ENCODE results near the gene CXCL14. TPM values are rescaled to one million over a fixed set of nuclear protein-coding genes. Genes with fewer than 3 reads are reported as not detected.

The CXCL14 gene
- total RNA-seq, 1 experiment from 2014 or later, result not detected

DNA sequence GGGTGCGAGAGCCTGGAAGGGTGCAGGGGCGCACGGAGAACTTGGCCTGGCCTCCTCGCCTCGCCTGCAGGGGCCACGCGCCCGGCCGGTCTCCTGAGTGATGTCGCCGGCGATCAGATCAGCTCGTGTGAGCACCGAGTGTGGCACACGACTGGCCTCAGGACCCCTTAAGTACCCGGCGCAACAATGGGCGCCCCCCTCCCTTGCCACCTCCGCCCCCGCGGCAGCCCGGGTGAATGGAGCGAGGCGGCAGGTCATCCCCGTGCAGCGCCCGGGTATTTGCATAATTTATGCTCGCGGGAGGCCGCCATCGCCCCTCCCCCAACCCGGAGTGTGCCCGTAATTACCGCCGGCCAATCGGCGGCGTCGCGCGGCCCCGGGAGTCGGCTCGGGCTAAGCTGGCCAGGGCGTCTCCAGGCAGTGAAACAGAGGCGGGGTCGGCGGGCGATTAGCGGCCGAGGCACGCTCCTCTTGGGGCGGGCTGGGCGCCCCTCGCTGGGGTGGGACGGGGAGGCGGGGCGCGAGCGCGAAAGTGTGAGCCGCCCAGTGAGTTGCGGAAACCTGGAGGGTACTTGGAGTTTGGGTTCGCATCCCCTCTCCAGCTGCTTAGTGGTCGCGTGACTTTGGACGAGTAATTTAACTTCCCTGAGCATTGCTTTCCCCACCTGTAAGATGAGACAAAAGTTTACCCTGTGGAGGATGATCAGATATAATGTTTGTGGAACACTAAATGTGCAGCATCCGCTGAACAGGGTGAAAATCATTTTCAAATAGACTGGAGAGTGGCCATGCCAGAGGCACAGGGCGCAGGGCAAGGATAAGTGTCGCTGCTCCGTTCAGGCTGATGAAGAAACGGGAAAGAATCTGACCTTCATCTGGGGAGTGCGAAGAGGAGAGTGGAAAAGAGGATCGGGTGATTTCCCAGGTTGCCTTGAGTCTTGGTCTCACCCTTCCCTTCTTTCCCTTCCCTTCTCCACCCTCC, 42.7 kb downstream of the CXCL14 start, which contains the start of gene NEUROG1:
Gene NEUROG1, minus strand, starts transcription at position 145 of the 982 bp plus-strand sequence. CDS start 274 bp downstream, outside the sequence.
- CTCF ChIA-PET, result interaction anchor here (0.6 kb wide), 1 partner anchor 86 kb away, joined by 3 read pairs; no protein-coding TSS in a partner anchor
- no peaks in the 10 kb centered on the region for H3K36me3 ChIP-seq (ENCODE audit: control insufficient read depth, insufficient read depth, low read length)
- no peaks in the 10 kb centered on the region for H3K9me3 ChIP-seq (ENCODE audit: control insufficient read depth, insufficient read depth, low read depth, low read length)
- TF ChIP-seq, protein P1, sequence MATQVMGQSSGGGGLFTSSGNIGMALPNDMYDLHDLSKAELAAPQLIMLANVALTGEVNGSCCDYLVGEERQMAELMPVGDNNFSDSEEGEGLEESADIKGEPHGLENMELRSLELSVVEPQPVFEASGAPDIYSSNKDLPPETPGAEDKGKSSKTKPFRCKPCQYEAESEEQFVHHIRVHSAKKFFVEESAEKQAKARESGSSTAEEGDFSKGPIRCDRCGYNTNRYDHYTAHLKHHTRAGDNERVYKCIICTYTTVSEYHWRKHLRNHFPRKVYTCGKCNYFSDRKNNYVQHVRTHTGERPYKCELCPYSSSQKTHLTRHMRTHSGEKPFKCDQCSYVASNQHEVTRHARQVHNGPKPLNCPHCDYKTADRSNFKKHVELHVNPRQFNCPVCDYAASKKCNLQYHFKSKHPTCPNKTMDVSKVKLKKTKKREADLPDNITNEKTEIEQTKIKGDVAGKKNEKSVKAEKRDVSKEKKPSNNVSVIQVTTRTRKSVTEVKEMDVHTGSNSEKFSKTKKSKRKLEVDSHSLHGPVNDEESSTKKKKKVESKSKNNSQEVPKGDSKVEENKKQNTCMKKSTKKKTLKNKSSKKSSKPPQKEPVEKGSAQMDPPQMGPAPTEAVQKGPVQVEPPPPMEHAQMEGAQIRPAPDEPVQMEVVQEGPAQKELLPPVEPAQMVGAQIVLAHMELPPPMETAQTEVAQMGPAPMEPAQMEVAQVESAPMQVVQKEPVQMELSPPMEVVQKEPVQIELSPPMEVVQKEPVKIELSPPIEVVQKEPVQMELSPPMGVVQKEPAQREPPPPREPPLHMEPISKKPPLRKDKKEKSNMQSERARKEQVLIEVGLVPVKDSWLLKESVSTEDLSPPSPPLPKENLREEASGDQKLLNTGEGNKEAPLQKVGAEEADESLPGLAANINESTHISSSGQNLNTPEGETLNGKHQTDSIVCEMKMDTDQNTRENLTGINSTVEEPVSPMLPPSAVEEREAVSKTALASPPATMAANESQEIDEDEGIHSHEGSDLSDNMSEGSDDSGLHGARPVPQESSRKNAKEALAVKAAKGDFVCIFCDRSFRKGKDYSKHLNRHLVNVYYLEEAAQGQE (IDR thresholded peaks at IDR 0.05; ENCODE audit: insufficient read depth in 1 of 2, low read depth in 2 of 2, low read length in 1 of 2), result no peak
- TF ChIP-seq POLR2AphosphoS5 (IDR thresholded peaks at IDR 0.05; ENCODE audit: low read depth, low read length) (no peak), TCF7L2 (IDR thresholded peaks at IDR 0.05; ENCODE audit: low read depth, low read length) (no peak), SIN3A (IDR thresholded peaks at IDR 0.05; ENCODE audit: borderline replicate concordance, insufficient read depth, low read depth, low read length) (no peak)
- TF ChIP-seq, protein P2, sequence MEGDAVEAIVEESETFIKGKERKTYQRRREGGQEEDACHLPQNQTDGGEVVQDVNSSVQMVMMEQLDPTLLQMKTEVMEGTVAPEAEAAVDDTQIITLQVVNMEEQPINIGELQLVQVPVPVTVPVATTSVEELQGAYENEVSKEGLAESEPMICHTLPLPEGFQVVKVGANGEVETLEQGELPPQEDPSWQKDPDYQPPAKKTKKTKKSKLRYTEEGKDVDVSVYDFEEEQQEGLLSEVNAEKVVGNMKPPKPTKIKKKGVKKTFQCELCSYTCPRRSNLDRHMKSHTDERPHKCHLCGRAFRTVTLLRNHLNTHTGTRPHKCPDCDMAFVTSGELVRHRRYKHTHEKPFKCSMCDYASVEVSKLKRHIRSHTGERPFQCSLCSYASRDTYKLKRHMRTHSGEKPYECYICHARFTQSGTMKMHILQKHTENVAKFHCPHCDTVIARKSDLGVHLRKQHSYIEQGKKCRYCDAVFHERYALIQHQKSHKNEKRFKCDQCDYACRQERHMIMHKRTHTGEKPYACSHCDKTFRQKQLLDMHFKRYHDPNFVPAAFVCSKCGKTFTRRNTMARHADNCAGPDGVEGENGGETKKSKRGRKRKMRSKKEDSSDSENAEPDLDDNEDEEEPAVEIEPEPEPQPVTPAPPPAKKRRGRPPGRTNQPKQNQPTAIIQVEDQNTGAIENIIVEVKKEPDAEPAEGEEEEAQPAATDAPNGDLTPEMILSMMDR (IDR thresholded peaks at IDR 0.05), result no peak
- intact Hi-C loops (cut with micrococcal nuclease; ENCODE audit: unreplicated experiment), result no loop called here
- H3K27ac ChIP-seq (ENCODE audit: low read length), result no peak within 1 kb of the TSS
- BruUV-seq (replicated peaks), result no TSS peak
- in situ Hi-C loops (cut with HindIII; ENCODE audit: low pct_unique_long_range_greater_than_20kb, low sequenced_read_pairs), result no loop called here
- DNase-seq (ENCODE audit: low read depth, low spot score), result no peak
- H3K27me3 ChIP-seq (ENCODE audit: control insufficient read depth, insufficient read depth, low read length), result peaks cover 38% of the 10 kb centered on the region
- no peaks in the 10 kb centered on the region for H3K4me1 ChIP-seq (ENCODE audit: control insufficient read depth, insufficient read depth, low read length)
- POLR2A ChIA-PET, result no interaction called here
- no peak within 1 kb of the TSS for H3K4me3 ChIP-seq (ENCODE audit: low read depth in 2 of 2, low read length in 2 of 2)
- ATAC-seq, result 0 out of 2 replicates have a peak, but pooled peaks have one; percentile 27

DNA sequence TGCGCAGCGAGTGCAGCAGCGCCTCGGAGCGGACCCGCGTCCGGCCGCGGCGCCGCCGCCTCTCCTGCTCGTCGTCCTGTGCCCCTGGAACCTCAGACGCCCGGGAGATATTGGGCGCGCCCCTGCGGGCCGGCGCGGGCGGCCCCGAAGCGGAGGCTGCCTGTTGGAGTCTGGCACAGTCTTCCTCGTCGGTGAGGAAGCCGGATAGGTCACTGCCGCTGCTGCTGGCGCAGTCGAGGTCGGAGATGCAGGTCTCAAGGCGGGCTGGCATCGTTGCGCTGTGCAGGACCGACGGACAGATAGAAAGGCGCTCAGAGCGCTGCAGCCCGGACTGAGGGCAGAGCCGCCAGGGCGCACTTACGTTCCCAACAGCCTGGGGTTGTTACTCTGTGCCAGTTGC, 43.4 kb downstream of the CXCL14 start:
- peak; percentile 47; the same call in 1 of the 2 replicates for ATAC-seq
- Histone ChIP-seq H3K4me1 (ENCODE audit: control insufficient read depth, insufficient read depth, low read length) (no peaks in the 10 kb centered on the region), H3K27ac (ENCODE audit: low read length) (no peak overlapping the region), H3K36me3 (ENCODE audit: control insufficient read depth, insufficient read depth, low read length) (no peaks in the 10 kb centered on the region), H3K4me3 (ENCODE audit: low read depth in 2 of 2, low read length in 2 of 2) (no peak overlapping the region), H3K9me3 (ENCODE audit: control insufficient read depth, insufficient read depth, low read depth, low read length) (no peaks in the 10 kb centered on the region), H3K27me3 (ENCODE audit: control insufficient read depth, insufficient read depth, low read length) (peaks cover 38% of the 10 kb centered on the region)
- intact Hi-C loops (cut with micrococcal nuclease; ENCODE audit: unreplicated experiment), result no loop called here
- no TSS peak for BruUV-seq (replicated peaks)
- ChIA-PET CTCF (interaction anchor here (0.6 kb wide), 1 partner anchor 85 kb away, joined by 3 read pairs; no protein-coding TSS in a partner anchor), POLR2A (no interaction called here)
- TF ChIP-seq SIN3A (IDR thresholded peaks at IDR 0.05; ENCODE audit: borderline replicate concordance, insufficient read depth, low read depth, low read length) (no peak), POLR2AphosphoS5 (IDR thresholded peaks at IDR 0.05; ENCODE audit: low read depth, low read length) (no peak), TCF7L2 (IDR thresholded peaks at IDR 0.05; ENCODE audit: low read depth, low read length) (no peak)
- TF ChIP-seq, protein P1 (IDR thresholded peaks at IDR 0.05; ENCODE audit: insufficient read depth in 1 of 2, low read depth in 2 of 2, low read length in 1 of 2), result no peak
- TF ChIP-seq, protein P2 (IDR thresholded peaks at IDR 0.05), result no peak
- in situ Hi-C loops (cut with HindIII; ENCODE audit: low pct_unique_long_range_greater_than_20kb, low sequenced_read_pairs), result no loop called here
- no peak for DNase-seq (ENCODE audit: low read depth, low spot score)

Measured in Panc1 (cell line).